ENCODE results near the gene HOXC9.
A peak's percentile ranks its signal among the peaks of the same experiment; 100 is the strongest.
"Not testable (repeated sequence)": the region's sequence is repeated elsewhere in the genome, so short reads cannot be mapped to it uniquely, and the experiment has no call there.

HOXC9 gene

GRCh38 chr12:54033980-54034784 is 34.2 kb downstream of the HOXC9 start:
- no peak overlapping the region for H3K27ac ChIP-seq
- DNase-seq (ENCODE audit: low read depth, low spot score): no peak

- no peak overlapping the region for H3K27ac ChIP-seq
- DNase-seq (ENCODE audit: low read depth, low spot score): no peak
Measured at GRCh38 chr12:54034785-54035310, 34.9 kb downstream of the HOXC9 start.

- H3K27ac ChIP-seq: no peak overlapping the region
- no peak for DNase-seq (ENCODE audit: low read depth, low spot score)
Measured at GRCh38 chr12:54035568-54036264, 35.8 kb downstream of the HOXC9 start.

- H3K27ac ChIP-seq: no peak overlapping the region
- peak; percentile 18 for DNase-seq (ENCODE audit: low read depth, low spot score)
Measured at GRCh38 chr12:54036620-54037359, 36.8 kb downstream of the HOXC9 start.

GRCh38 chr12:54037360-54038283 is 37.7 kb downstream of the HOXC9 start:
- no peak overlapping the region for H3K27ac ChIP-seq
- no peak for DNase-seq (ENCODE audit: low read depth, low spot score)

- H3K27ac ChIP-seq: no peak overlapping the region
- DNase-seq (ENCODE audit: low read depth, low spot score): no peak
Measured at GRCh38 chr12:54038284-54038870, 38.4 kb downstream of the HOXC9 start.

GRCh38 chr12:54038871-54039414 is 39.0 kb downstream of the HOXC9 start:
- H3K27ac ChIP-seq: no peak overlapping the region

GRCh38 chr12:54039417-54040147 is 39.6 kb downstream of the HOXC9 start:
- H3K27ac ChIP-seq: no peak overlapping the region
- DNase-seq (ENCODE audit: low read depth, low spot score): no peak

More at GRCh38 chr12:54038871-54039414, 39.0 kb downstream of the HOXC9 start:
- DNase-seq (ENCODE audit: low read depth, low spot score): peak; percentile 20

GRCh38 chr12:54040148-54040494 is 40.2 kb downstream of the HOXC9 start:
- no peak overlapping the region for H3K27ac ChIP-seq
- DNase-seq (ENCODE audit: low read depth, low spot score): no peak

- H3K27ac ChIP-seq: no peak overlapping the region
Measured at GRCh38 chr12:54040648-54041047, 40.7 kb downstream of the HOXC9 start.

GRCh38 chr12:54041097-54041690 is 41.2 kb downstream of the HOXC9 start:
- no peak for DNase-seq (ENCODE audit: low read depth, low spot score)
- H3K27ac ChIP-seq: no peak overlapping the region

More at GRCh38 chr12:54040648-54041047, 40.7 kb downstream of the HOXC9 start:
- DNase-seq (ENCODE audit: low read depth, low spot score): no peak

GRCh38 chr12:54042033-54042432 is 42.1 kb downstream of the HOXC9 start:
- not testable (repeated sequence) for DNase-seq (ENCODE audit: low read depth, low spot score); H3K27ac ChIP-seq

- H3K27ac ChIP-seq: no peak overlapping the region
- DNase-seq (ENCODE audit: low read depth, low spot score): no peak
Measured at GRCh38 chr12:54042970-54043853, 43.3 kb downstream of the HOXC9 start.

GRCh38 chr12:54044425-54045103 is 44.6 kb downstream of the HOXC9 start:
- no peak for DNase-seq (ENCODE audit: low read depth, low spot score)
- no peak overlapping the region for H3K27ac ChIP-seq

- DNase-seq (ENCODE audit: low read depth, low spot score): no peak
Measured at GRCh38 chr12:54045401-54045800, 45.4 kb downstream of the HOXC9 start.

GRCh38 chr12:54045868-54046521 is 46.0 kb downstream of the HOXC9 start:
- DNase-seq (ENCODE audit: low read depth, low spot score): no peak
- no peak overlapping the region for H3K27ac ChIP-seq

More at GRCh38 chr12:54045401-54045800, 45.4 kb downstream of the HOXC9 start:
- H3K27ac ChIP-seq: no peak overlapping the region

All from epithelial cell of prostate (primary cell).